Stomach (tissue), 4 donors: Measurements from ENCODE around the gene FOXP2.

Experiments
- CTCF ChIP-seq, 7 experiments: fragments of 450-650 bp in 4 of 7; fragments of 200-600 bp in 3 of 7; sonication (generic) in 3 of 7; IDR thresholded peaks; one replicate each; pipeline ENCODE4 v1.5.1; 2016 to 2019; ENCODE audit warnings: antibody characterized with exemption in 7 of 7, control low read depth in 2 of 7, mild to moderate bottlenecking in 1 of 7
- EP300 ChIP-seq: sonication (generic); formaldehyde crosslinking; IDR thresholded peaks from one replicate; pipeline ENCODE4 v1.6.1; 2017; ENCODE audit warnings: antibody characterized with exemption
- POLR2A ChIP-seq, 4 donors: fragments of 450-650 bp; IDR thresholded peaks; one replicate each; pipeline ENCODE4 v1.6.1; 2016; ENCODE audit warnings: antibody characterized with exemption in 4 of 4, control low read depth in 2 of 4, mild to moderate bottlenecking in 1 of 4, moderate library complexity in 1 of 4

GRCh38 chr7:114428211-114428610 lies 13.6 kb downstream of the FOXP2 start:
- no peak for TF ChIP-seq CTCF (IDR thresholded peaks at IDR 0.05)
- no peak for TF ChIP-seq POLR2A (IDR thresholded peaks at IDR 0.05)
- no peak for TF ChIP-seq EP300
